22Rv1 (cell line): Measurements from ENCODE around the gene PPL.

Source experiments
- CTCF ChIP-seq: fragments of 450-650 bp; IDR thresholded peaks from 2 replicates; pipeline ENCODE4 v1.5.1; 2017; ENCODE audit warnings: mild to moderate bottlenecking
- ZFX ChIP-seq: fragments of 450-650 bp; IDR thresholded peaks from 2 replicates; pipeline ENCODE4 v1.6.1; 2017; ENCODE audit warnings: antibody characterized with exemption, borderline replicate concordance

DNA sequence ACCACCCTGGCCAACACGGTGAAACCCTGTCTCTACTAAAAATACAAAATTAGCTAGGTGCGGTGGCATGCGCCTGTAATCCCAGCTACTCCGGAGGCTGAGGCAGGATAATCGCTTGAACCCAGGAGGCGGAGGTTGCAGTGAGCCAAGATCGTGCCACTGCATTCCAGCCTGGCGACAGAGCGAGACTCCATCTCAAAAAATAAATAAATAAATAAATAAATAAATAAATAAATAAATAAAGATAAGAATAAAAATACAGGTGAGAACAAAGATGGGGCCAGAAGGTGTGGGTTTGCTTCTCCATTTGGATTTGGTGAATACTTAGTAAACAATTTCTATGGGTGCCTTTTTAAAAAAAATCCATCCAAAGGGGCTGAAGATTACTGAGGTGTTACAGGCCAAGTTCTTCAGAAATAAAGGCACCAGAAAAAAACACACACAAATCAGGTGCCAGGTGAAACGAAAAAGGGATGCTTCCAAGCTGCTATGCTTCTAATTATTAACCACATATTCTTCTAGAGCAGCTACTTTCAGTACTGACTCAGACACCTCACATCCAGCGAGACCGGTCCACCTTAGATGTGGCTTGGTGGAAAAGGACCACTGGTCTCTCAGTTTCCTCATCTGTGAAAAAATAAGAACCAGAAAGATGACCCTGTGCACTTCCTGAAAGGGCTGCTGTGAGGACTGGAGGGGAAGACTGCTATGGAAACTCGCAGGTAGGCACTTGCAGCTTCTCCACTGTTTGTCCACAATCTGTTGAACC lies 99.0 kb downstream of the PPL start:
- TF ChIP-seq CTCF (no peak), ZFX (no peak)
